NT2/D1 (cell line): ENCODE measurements around the gene PRKX.

Experiments
- SUZ12 ChIP-seq: IDR thresholded peaks from 2 replicates; pipeline ENCODE4 v1.6.1; 2011; ENCODE audit not compliant: insufficient read length, insufficient read depth; ENCODE audit errors: extremely low read depth
- ZNF274 ChIP-seq: IDR thresholded peaks from 2 replicates; pipeline ENCODE4 v1.6.1; 2011; ENCODE audit warnings: mild to moderate bottlenecking, low read depth, low read length

GRCh38 chrX:3678328-3678727, 35.1 kb downstream of the PRKX start:
- TF ChIP-seq ZNF274 (no peak), SUZ12 (no peak)
